ENCODE measurements around the gene FKBP2.
A peak's percentile ranks its signal among the peaks of the same experiment; 100 is the strongest.

The FKBP2 gene

DNA sequence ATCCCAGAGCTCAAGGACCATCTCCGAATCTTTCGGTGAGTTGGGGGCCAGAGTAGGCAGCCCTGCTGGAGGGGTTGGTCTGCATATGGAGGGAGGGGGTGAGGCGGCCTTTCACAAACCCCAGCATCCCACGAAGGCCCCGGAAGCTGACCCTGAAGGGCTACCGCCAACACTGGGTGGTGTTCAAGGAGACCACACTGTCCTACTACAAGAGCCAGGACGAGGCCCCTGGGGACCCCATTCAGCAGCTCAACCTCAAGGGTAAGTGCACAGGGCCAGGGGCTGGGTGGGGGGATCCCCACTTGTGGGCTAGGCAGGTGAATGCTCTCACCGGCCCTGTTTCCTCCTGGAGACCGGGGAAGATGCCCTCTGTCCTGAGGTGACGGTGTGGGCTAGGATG, 21.1 kb upstream of the FKBP2 start:
- DNase-seq (ENCODE audit: low spot score): no peak

DNA sequence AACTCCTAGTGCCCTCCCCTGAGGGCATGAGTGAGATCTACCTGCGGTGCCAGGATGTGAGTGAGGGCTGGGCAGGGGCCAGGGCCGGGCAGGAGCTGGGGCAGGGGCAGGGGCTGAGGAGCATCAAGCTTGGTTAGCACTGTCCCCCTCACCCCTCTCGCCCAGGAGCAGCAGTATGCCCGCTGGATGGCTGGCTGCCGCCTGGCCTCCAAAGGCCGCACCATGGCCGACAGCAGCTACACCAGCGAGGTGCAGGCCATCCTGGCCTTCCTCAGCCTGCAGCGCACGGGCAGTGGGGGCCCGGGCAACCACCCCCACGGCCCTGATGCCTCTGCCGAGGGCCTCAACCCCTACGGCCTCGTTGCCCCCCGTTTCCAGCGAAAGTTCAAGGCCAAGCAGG, 20.6 kb upstream of the FKBP2 start:
- DNase-seq (ENCODE audit: low spot score): no peak

DNA sequence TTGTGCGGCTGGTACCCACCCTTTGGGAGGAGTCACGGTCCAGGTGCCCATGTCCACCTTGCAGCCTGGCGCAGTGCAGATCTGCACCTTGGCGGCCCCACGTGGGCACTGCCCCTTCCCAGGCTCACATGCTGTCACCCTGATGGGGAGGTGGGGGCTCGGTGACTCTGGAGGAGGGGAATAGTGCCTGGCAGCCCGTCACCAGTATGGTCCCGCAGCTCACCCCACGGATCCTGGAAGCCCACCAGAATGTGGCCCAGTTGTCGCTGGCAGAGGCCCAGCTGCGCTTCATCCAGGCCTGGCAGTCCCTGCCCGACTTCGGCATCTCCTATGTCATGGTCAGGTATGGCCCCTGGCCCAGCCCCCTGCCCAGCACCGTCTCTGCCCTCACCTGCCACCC, 20.1 kb upstream of the FKBP2 start:
- DNase-seq (ENCODE audit: low spot score): no peak

DNA sequence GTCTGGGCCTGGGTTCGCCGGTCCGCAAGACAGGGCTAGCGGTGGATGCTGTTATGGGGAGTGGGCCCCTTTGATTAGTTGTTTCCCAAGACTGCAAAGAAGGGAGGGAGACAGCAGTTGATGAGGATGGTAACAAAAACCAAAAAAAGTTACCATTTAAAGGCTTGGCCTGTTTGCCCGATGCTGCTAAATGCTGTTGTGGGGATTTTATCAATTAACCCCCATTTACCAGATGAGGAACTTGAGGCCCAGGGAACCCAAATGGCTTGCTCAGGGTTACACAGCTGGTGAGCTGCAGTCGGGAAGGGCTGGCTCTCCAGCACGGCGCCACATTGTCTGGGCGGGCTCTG, 18.3 kb upstream of the FKBP2 start:
- no peak for DNase-seq (ENCODE audit: low spot score)

DNA sequence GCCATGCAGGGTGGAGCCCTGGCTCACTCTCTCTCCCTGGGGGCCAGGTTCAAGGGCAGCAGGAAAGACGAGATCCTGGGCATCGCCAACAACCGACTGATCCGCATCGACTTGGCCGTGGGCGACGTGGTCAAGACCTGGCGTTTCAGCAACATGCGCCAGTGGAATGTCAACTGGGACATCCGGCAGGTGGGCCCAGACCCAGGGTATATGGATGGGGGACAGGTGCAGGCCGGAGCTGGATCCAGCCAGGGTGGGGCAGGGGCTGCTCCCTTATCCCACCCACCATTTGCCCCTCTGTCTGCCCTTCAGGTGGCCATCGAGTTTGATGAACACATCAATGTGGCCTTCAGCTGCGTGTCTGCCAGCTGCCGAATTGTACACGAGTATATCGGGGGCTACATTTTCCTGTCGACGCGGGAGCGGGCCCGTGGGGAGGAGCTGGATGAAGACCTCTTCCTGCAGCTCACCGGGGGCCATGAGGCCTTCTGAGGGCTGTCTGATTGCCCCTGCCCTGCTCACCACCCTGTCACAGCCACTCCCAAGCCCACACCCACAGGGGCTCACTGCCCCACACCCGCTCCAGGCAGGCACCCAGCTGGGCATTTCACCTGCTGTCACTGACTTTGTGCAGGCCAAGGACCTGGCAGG, 17.8 kb upstream of the FKBP2 start:
- DNase-seq (ENCODE audit: low spot score): peak; percentile 23

DNA sequence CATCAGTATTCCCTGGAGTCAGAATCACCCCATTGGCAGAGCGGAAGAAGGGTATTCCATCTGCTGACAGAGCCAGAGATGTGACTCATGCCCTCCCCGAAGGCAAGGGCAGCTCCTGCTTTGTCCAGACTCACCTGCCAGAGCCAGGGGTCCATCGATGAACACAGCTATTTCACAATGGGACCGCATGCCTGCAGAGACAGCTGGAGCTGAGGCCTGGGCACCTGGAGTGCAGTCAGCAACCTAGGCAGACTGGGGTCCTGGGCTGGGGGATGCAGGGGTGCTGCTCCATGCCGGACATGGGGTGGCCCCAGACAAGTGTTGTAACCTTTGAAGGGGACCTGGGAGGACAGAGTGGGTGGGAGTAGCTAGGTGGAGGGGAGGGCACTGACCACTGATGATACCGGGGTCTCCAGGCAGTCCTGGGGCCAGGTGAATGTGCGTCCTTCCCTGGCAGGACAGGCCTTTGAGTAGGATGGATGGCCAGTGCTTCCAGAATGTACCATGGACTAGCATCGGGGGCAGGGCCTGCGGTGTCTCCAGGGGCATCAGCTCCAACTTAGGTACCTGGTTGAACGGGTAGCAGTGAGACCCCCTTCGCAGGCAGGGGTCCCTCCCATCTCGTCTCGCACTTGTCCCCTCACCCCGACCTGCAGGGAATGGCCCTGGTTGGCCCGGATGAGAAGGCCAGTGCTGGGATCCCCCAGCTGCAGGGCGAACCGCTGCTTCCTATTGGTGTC, 16.6 kb upstream of the FKBP2 start:
- DNase-seq (ENCODE audit: low spot score): no peak

DNA sequence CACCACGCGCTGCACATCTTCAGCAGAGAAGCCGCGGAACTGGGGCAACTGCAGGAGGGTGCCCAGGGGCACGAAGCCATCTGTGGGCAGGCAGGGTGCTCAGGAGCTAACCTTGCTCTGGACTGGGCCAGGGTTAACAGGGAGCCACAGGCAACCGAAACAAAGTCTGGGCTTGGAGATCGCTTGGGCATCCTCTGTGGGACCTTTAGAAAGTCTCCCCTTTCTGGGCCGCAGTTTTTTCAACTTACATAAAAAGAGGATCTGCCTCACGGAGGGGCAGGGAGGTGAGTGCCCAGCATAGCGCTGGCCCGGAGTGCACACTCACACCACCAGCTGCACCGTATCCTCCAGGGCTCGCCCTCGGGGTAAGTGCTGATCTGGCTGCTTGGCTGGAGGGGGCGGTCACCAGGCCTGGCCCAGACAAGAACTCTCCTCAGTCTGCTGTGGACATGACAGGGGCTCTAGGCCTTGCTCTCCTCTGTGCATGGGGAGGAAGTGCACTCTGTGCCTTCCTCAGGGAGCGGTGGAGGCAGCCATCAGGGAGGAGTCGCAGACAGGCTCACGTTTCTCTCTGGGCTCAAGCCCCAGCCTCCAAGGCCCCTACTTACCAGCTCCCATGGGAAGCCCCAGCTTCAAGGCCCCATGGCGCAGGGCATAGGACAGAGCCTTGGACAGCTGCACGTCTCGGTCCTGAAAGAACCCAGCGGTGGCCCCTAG, 15.8 kb upstream of the FKBP2 start:
- no peak for DNase-seq (ENCODE audit: low spot score)

DNA sequence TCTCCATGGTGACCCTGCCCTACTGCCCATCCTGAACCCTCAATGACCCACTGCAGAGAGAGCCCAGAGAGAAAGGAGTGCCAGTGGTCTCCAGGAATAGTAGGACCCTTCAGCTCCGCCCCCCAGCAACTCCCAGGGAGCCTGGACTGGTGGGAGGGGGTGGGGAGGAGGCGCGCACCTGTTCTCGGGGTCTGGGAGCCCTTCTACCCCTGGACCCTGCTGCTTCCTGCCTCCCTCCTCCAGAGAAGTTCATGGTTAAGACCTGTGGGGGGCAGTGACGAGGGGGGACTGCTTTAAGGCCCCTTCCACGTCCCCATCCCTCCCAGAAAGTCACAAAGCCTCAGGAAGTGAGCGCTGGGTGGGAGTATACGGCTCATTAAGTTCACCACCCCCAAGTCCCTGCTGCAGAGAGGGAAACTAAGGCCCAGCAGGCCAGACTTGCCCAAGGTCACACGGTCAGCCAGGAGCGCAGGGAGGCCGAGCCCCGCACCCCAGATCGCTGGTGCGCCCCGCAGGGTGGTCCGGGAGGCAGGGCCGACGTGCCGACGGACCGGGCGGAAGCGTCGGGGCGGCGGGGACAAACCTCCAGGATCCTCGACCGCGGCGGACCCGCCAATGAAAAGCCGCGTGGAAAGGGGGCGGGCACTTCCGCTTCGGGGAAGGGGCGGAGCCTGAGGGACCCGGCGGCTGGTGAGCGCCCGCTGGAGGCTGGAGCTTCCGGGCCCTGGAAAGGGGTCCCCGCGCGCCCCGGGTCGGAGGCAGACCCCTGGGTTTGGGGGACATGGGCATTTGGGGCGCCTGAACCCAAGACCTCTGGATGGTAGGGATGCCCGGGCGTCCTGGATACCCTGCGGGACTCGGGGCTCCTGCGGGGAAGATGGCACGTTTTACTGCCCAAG, 15.0 kb upstream of the FKBP2 start, which contains the start of the genes NUDT22 and TRPT1:
Gene NUDT22 (plus strand): TSS at position 667 of the 899 bp plus-strand sequence. CDS start 379 bp downstream, outside the sequence.
Gene TRPT1 (minus strand): TSS at position 579 of the 899 bp plus-strand sequence. CDS start 326 bp downstream, at position 253.
- DNase-seq (ENCODE audit: low spot score): peak; percentile 95

DNA sequence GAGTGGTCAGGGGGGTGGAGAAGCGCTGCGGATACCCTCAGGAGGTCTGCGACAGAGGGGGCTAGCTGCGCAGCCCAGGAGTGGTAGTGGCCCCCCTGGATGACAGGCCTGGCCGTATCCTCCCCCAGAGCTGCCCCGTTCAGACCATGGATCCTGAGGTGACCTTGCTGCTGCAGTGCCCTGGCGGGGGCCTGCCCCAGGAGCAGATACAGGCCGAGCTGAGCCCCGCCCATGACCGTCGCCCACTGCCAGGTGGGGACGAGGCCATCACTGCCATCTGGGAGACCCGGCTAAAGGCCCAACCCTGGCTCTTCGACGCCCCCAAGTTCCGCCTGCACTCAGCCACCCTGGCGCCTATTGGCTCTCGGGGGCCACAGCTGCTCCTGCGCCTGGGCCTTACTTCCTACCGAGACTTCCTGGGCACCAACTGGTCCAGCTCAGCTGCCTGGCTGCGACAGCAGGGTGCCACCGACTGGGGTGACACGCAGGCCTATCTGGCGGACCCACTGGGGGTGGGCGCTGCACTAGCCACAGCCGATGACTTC, 14.3 kb upstream of the FKBP2 start:
- DNase-seq (ENCODE audit: low spot score): no peak

DNA sequence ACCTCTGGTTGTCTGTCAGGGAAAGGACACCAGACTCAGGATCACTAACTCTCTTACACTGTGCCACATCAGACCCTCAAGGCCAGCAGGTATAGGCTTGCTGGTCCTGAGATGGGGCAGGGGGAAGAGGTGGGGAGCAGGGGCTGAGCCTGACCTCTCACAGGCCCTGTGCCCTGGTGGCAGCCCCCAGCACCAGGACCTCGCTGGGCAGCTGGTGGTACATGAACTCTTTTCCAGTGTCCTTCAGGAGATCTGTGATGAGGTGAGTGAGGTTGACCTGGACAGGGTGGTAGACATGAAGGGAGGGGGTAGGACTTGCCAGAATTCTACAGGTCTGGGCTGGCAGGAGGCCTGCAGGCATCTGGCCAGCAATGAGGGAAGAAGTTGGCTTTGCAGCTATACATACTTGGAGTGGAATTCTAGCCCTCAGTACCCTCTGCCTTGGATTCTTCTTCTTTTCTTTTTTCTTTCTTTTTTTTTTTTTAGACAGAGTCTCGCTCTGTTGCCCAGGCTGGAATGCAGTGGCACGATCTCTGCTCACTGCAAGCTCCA, 13.4 kb upstream of the FKBP2 start:
- no peak for DNase-seq (ENCODE audit: low spot score)

DNA sequence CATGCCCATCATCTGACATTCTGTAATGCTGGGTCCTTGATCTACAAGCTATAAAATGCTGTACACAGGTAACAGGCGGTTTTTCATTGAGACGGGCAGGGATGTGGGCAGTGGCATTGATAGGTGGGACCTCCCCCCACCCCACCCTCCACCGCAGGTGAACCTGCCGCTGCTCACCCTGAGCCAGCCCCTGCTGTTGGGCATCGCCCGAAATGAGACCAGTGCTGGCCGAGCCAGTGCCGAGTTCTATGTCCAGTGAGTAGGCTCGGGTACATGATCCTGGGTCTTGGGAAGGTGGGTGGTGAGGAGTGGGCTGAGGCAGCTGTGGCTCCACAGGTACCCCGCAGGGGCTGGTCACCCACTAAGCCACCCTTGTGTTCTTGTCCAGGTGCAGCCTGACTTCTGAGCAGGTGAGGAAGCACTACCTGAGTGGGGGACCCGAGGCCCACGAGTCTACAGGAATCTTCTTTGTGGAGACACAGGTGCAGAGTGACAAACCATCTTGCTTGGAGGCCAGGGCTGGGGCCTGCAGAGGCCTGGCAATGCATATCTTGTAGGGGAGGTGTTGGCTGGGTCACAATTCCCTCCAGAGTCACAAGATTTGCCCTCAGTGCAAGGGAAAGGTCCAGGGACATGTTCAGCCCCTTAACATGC, 11.7 kb upstream of the FKBP2 start:
- DNase-seq (ENCODE audit: low spot score): no peak

DNA sequence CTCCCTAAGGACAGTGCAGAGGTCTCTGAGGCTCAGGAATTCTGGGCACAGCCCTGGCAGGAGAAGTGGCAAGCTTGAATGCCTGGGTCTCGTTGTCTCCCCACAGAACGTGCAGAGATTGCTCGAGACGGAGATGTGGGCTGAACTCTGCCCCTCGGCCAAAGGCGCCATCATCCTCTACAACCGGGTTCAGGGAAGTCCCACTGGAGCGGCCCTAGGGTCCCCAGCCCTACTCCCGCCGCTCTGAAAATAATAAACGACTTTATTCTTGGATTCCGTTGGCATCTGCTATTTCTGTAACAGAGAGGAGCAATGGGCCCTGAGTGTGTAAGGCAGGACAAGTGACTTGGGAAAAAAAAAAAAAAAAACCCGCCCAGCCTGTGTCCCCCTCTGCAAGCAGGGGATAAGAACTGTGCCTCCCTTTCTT, 11.1 kb upstream of the FKBP2 start:
- no peak for DNase-seq (ENCODE audit: low spot score)

DNA sequence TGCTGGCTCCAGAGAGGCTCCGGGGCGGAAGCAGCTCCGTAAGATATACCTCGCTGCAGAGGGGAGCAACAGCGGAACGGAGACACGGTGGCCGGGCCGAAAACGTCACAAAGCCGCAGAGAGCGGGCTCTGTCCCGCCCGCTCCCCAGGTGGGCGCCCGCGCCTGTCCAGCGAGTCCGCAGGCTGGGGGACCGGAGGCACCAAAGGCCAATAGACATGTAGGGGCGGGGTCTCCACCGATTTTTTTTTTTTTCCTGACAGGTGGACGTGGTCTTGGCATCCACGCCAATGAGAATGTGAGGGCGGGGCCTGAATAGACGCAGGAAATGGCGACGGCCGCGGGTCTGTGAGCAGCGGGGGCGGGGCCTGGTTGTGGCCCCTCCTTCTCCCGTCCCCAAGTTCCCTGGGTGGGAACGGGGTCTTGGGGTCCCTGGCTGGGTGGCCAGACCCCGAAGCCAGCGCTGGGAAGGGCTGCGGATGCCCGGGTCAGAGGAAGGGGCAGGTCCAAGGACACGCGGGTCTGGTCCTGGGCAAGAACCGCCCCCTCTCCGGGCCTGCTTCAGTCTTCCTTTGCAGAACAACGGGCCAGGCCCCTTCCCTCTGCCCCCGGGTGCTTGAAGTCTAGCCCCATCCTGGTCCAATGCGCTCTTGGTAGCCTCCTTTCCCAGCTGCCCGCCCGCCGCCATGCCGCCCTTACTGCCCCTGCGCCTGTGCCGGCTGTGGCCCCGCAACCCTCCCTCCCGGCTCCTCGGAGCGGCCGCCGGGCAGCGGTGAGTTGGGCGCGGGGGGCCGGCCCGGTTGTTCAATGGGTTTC, 10.5 kb upstream of the FKBP2 start, which contains the start of gene DNAJC4:
Gene DNAJC4 (plus strand): TSS at position 378 of the 814 bp plus-strand sequence. CDS start 307 bp downstream, at position 685.
- DNase-seq (ENCODE audit: low spot score): peak; percentile 88

DNA sequence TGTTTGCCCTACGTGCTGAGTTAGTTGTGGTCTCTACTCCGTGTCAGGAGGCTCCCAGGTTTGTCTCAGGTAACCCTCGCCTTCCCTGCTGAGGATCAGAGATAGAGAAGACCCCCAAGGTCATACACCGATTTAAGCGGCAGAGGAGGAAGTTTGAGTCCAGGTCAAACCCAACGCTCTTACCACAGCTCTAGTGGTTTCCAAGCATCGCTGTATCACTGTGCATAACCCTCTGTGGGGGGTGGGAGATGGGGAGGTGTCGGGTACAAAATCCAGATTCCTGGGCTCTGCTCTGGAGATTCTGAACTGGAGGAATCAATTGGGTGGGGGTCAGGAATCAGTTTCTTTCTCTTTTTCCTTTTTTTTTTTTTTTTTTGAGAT, 9.9 kb upstream of the FKBP2 start:
- DNase-seq (ENCODE audit: low spot score): no peak

DNA sequence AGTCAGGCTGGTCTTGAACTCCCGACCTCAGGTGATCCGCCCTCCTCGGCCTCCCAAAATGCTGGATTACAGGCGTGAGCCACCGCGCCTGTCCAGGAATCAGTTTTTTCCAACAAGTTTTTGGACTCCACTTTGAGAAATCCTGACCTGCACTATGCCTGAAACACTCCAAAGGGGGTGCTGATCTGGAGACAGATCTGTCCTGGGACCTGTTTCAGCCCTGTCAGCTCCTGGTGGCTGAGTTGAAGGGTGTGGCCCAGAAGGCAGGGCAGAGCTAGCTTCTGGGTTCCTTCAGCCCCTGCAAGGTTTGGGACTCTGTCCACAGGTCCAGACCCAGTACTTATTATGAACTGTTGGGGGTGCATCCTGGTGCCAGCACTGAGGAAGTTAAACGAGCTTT, 9.3 kb upstream of the FKBP2 start:
- DNase-seq (ENCODE audit: low spot score): no peak

DNA sequence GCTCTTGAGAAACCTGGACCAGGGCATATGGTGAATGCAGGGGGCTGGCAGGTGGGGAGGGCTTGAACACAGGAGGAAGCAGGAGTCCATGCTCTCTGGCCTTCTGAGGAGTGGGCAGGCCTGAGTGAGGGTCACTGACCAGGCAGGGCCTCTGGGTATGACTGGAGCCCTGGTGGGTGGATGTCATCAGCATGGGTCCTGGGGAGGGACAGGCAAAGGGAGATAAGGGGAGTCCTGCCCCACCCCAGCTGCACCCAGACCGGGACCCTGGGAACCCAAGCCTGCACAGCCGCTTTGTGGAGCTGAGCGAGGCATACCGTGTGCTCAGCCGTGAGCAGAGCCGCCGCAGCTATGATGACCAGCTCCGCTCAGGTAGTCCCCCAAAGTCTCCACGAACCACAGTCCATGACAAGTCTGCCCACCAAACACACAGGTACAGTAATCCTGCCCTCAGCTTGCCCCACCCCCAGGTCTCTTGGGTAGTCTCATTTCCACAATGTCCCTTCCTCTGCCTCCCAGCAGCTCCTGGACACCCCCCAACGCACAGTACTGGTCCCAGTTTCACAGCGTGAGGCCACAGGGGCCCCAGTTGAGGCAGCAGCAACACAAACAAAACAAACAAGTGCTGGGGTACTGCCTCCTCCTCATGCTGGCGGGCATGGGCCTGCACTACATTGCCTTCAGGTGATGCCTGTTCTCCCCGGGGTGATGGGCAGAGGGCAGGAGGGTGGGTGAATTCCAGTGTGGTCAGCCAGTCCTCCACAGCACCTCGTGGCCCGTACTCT, 8.5 kb upstream of the FKBP2 start:
- DNase-seq (ENCODE audit: low spot score): no peak

DNA sequence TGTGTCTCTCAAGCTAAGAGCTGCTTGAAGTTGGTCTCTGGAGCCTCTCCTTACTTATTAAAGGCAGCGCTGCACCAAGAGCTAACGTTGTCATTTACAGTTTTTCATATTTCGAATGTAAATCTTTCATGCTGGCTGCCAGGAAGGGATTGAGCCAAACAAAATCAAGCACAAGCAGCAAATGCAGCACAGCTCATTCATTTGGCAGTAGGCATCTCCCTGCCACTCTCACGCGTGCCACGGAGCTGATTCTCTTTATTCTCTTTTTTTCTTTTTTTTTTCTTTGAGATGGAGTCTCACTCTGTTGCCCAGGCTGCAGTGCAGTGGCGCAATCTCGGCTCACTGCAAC, 8.0 kb upstream of the FKBP2 start:
- DNase-seq (ENCODE audit: low spot score): no peak

DNA sequence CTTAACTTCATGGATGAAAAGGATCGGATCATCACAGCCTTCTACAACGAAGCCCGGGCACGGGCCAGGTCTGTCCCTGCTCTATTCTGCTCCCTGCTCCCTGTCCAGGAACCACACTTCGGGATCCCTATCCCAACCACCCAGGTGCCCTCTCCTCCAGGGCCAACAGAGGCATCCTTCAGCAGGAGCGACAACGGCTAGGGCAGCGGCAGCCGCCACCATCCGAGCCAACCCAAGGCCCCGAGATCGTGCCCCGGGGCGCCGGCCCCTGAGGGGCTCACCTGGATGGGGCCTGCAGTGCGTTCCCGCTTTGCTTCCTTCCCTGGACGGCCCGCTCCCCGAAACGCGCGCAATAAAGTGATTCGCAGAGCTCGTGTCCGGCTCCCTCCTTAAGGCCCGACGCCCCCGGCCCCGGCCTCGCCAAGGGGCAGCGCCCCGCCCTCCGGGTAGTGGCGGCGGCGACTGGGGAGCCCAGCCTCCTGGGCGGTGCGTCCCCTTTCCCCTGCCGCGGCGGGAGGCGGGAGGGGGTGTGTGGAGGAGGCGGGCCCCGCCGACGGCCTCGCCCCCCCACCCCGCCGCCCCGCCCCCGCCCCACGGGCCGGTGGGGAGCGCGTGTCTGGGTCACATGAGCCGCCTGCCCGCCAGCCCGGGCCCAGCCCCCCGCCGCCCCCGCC, 6.8 kb upstream of the FKBP2 start, which contains the start of gene VEGFB:
Gene VEGFB (plus strand): TSS at position 672 of the 674 bp plus-strand sequence. CDS start 250 bp downstream, outside the sequence.
- peak; percentile 85 for DNase-seq (ENCODE audit: low spot score)

Data from D341Med (cell line).